SK-N-SH (cell line): ENCODE measurements around the gene ASPN. TPM values are rescaled to one million over a fixed set of nuclear protein-coding genes. Genes with fewer than 3 reads are reported as not detected.

Experiments used
- CTCF ChIA-PET: fragments of 300-600, 350-600 bp; formaldehyde crosslinking; extraction: SDS; loops from one replicate; lab custom pipeline; 2021; lab: Yijun Ruan, JAX
- POLR2A ChIA-PET: fragments of 350-600 bp; sonication (Branson Sonifier 250); formaldehyde crosslinking; extraction: SDS; loops from one replicate; lab custom pipeline; 2020; ENCODE audit warnings: antibody characterized with exemption, inconsistent platforms; lab: Yijun Ruan, JAX
- DNase-seq: peaks from one replicate; pipeline ENCODE4 v3.0.0; 2012
- H2AFZ ChIP-seq: fragments of 200-600 bp; sonication (generic); 2 replicates; pipeline ENCODE4 v1.8.1; 2016; ENCODE audit warnings: antibody characterized with exemption, mild to moderate bottlenecking, low read depth
- H3F3A ChIP-seq: fragments of 200-600 bp; sonication (generic); replicated peaks from 2 replicates; pipeline ENCODE3; 2016; ENCODE audit warnings: antibody characterized with exemption, mild to moderate bottlenecking; ENCODE audit not compliant: insufficient read depth
- H3K27ac ChIP-seq, 2 experiments: fragments of 200-500 bp in 1 of 2; fragments of 200-600 bp in 1 of 2; sonication (Bioruptor generic) in 1 of 2; sonication (generic), shearing (Covaris generic) in 1 of 2; 2 replicates each; pipeline versions ENCODE4 v1.5.1 to v1.6.1; 2014 to 2016; ENCODE audit warnings: low read depth in 2 of 2, inconsistent platforms in 1 of 2, low read length in 1 of 2, mild to moderate bottlenecking in 1 of 2, mixed read lengths in 1 of 2
- H3K27me3 ChIP-seq: fragments of 200-600 bp; sonication (generic), shearing (Covaris generic); 2 replicates; pipeline ENCODE4 v1.6.1; 2016; ENCODE audit warnings: mixed run types; ENCODE audit not compliant: insufficient read depth
- H3K36me3 ChIP-seq, 2 experiments: fragments of 200-500 bp in 1 of 2; fragments of 200-600 bp in 1 of 2; sonication (Bioruptor generic) in 1 of 2; sonication (generic) in 1 of 2; replicated peaks in 1 of 2; 2 replicates each; pipeline versions ENCODE3 to v1.5.1; 2014 to 2016; ENCODE audit warnings: low read length in 1 of 2, mild to moderate bottlenecking in 1 of 2; ENCODE audit not compliant: insufficient read depth in 2 of 2, control insufficient read depth in 1 of 2
- H3K4me1 ChIP-seq, 2 experiments: fragments of 200-500 bp in 1 of 2; fragments of 200-600 bp in 1 of 2; sonication (Bioruptor generic) in 1 of 2; sonication (generic), shearing (Covaris generic) in 1 of 2; 2 replicates each; pipeline versions ENCODE4 v1.5.1 to v1.6.1; 2014 to 2016; ENCODE audit warnings: low read depth in 1 of 2, low read length in 1 of 2, mixed run types in 1 of 2; ENCODE audit not compliant: insufficient read depth in 2 of 2, control insufficient read depth in 1 of 2
- H3K4me2 ChIP-seq: fragments of 200-600 bp; sonication (generic), shearing (Covaris generic); 2 replicates; pipeline ENCODE4 v1.6.1; 2017; ENCODE audit warnings: mixed run types
- H3K4me3 ChIP-seq, 2 experiments: fragments of 200-500 bp in 1 of 2; fragments of 200-600 bp in 1 of 2; sonication (Bioruptor generic) in 1 of 2; sonication (generic), shearing (Covaris generic) in 1 of 2; 2 replicates each; pipeline versions ENCODE4 v1.5.1 to v1.8.1; 2014 to 2016; ENCODE audit warnings: low read depth in 2 of 2, inconsistent platforms in 1 of 2, low read length in 1 of 2, mild to moderate bottlenecking in 1 of 2, mixed read lengths in 1 of 2, moderate library complexity in 1 of 2
- H3K79me2 ChIP-seq: fragments of 200-600 bp; sonication (generic); 2 replicates; pipeline ENCODE4 v1.8.1; 2017; ENCODE audit warnings: mild to moderate bottlenecking; ENCODE audit not compliant: insufficient read depth
- H3K9ac ChIP-seq: fragments of 200-600 bp; sonication (generic); 2 replicates; pipeline ENCODE4 v1.6.1; 2017; ENCODE audit warnings: mixed run types
- H3K9me2 ChIP-seq: fragments of 200-600 bp; sonication (generic); 2 replicates; pipeline ENCODE4 v1.6.1; 2017; ENCODE audit warnings: mixed run types
- H3K9me3 ChIP-seq: fragments of 200-600 bp; sonication (generic); 2 replicates; pipeline ENCODE4 v1.6.1; 2017; ENCODE audit warnings: mixed run types, mild to moderate bottlenecking, moderate library complexity
- H4K20me1 ChIP-seq: fragments of 200-600 bp; sonication (generic); 2 replicates; pipeline ENCODE4 v1.6.1; 2017; ENCODE audit warnings: mild to moderate bottlenecking, mixed run types; ENCODE audit not compliant: insufficient read depth
- CHD2 ChIP-seq: fragments of 150-350 bp; IDR thresholded peaks from 2 replicates; pipeline ENCODE4 v1.6.1; 2018; ENCODE audit warnings: low read length; ENCODE audit not compliant: partially characterized antibody
- FOSL2 ChIP-seq: IDR thresholded peaks from 2 replicates; pipeline ENCODE4 v1.4.0; 2012; ENCODE audit warnings: low read depth, mild to moderate bottlenecking, moderate library complexity, borderline replicate concordance
- GATA2 ChIP-seq: sonication (generic); formaldehyde crosslinking; IDR thresholded peaks from 2 replicates; pipeline ENCODE4 v1.5.0; 2020; ENCODE audit warnings: mild to moderate bottlenecking, missing genetic modification reagents
- JUND ChIP-seq: IDR thresholded peaks from 2 replicates; pipeline ENCODE4 v1.4.0; 2012
- RAD21 ChIP-seq: IDR thresholded peaks from 2 replicates; pipeline ENCODE4 v1.6.1; 2012; ENCODE audit warnings: mild to moderate bottlenecking, low read length
- RCOR1 ChIP-seq: fragments of 150-350 bp; IDR thresholded peaks from 2 replicates; pipeline ENCODE4 v1.6.1; 2017; ENCODE audit warnings: antibody characterized with exemption, low read length
- RXRA ChIP-seq: IDR thresholded peaks from 2 replicates; pipeline ENCODE4 v1.4.0; 2012; ENCODE audit warnings: low read depth, mild to moderate bottlenecking, borderline replicate concordance
- SIN3A ChIP-seq: IDR thresholded peaks from 2 replicates; pipeline ENCODE4 v1.6.1; 2012; ENCODE audit warnings: low read depth, mild to moderate bottlenecking, low read length, moderate library complexity, borderline replicate concordance
- WGBS: methylation state at CpG from one replicate; pipeline ENCODE4 v1.1.6; 2017; ENCODE audit warnings: low lambda C conversion rate; 5-methylcytosine and 5-hydroxymethylcytosine counted together
- polyA plus RNA-seq, 3 experiments: library from polyadenylated mRNA; depleted of rRNA; stranded (reverse); fragments of >200 nt; gene quantifications; 2 replicates each; pipeline ENCODE4 v1.2.3, GENCODE V29; 2012
- TF ChIP-seq, protein P1 (sequence below): IDR thresholded peaks from 2 replicates; pipeline ENCODE4 v1.6.1; 2012; ENCODE audit warnings: mild to moderate bottlenecking, low read depth, low read length, moderate library complexity
- TF ChIP-seq, protein P2 (sequence below): IDR thresholded peaks from 2 replicates; pipeline ENCODE4 v1.4.0; 2012; ENCODE audit warnings: low read depth, borderline replicate concordance
- TF ChIP-seq, protein P3 (sequence below): IDR thresholded peaks from 2 replicates; pipeline ENCODE4; 2012

Gene ASPN
- polyA plus RNA-seq, 1 of the 3 experiments (the other 2 are of a cell fraction): 0.76 TPM

DNA sequence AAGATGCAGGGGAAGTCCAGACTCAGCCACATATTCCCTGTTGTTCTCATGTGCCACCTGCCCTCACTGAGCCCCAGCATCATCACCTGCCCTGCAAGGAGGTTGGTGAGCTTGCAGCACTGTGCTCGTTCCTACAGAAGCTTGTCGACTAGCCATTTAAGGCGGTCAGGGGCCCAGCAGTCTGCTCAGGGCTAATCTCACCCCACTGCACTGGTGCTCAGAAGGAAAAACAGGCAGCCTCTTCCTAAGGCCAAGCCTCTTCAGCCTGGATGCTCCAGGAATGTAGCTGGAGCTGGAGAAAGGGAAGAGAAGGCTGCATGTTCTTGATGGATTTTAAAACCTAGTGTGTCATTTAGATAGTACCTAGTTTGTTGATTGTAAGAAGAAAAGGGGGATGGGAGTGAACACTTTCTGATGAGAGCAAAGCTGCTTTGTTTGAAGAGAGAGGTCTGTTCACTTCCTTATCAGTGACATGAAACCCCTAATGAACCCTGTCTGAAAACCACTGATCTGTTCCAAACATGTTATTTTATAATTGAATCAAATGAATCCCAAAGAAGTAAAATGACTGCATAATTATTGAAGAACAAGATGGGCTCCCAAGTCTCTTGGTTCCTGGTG, 10.6 kb upstream of the ASPN start (continued):
- no peak for TF ChIP-seq RXRA
- TF ChIP-seq SIN3A: no peak
- TF ChIP-seq, all 33 proteins: peak for 2

DNA sequence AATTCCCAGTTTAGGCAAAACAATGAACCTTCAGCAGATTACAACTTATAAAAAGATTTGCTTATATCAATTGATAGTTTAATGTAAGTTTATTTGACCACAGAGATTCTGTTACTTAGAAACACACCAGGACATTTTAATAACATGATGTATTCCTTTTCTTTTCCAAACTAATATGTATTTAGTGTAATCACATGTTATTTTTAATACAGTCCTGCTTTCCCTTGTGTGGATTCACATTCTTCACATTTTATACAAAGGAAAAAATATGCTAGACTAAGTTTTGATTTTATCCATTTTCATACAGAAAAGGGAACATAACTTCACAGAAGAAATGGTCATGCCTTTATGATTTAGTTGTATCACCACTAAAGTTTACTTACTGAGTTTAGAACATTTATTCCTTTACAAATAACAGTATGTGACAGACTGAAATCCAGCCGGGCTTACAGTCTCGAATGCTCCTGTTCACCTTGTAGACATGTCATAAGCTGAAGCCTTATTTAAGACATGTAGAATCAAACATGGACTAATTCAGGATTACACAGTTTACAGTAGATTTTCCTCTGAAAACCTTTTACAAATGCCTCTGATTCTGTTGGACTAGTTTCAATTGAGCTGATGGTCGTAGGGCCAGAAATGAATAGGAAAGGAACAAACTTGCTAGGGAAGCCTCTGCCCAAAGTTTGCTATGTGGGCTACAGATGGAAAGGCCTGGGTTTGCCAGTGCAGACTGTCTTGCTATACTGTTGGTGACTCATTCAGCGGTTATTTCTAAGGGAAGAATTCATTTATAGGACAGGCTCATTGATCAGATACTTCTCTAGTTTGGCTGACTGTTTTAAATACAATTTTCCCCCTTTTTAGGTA, 6.6 kb upstream of the ASPN start:
- H3F3A ChIP-seq: no peaks in the 10 kb centered on the region
- H3K9ac ChIP-seq: no peak overlapping the region
- H3K9me3 ChIP-seq: no peaks in the 10 kb centered on the region
- DNase-seq: no peak
- H3K36me3 ChIP-seq: no peaks in the 10 kb centered on the region
- H3K4me1 ChIP-seq: peaks cover 4 to 26% of the 10 kb centered on the region in 2 experiments; a peak in 3 of 4 replicates
- ChIA-PET CTCF (interaction anchor here (1.3 kb wide), 1 partner anchor 13 kb away, joined by 3 read pairs; no protein-coding TSS in a partner anchor), POLR2A (no interaction called here)
- 72% methylated on average over 4 of the region's 4 CpGs for WGBS
- no peak overlapping the region for H3K4me3 ChIP-seq
- H2AFZ ChIP-seq: peak overlapping the region; percentile 21
- peak overlapping the region; percentile 12; the same call in 1 of the 2 replicates for H3K4me2 ChIP-seq
- H3K9me2 ChIP-seq: no peaks in the 10 kb centered on the region
- H3K27ac ChIP-seq: peak overlapping the region; percentile 39 to 66; a peak in 3 of 4 replicates
- H3K27me3 ChIP-seq: no peaks in the 10 kb centered on the region
- TF ChIP-seq, protein P1, sequence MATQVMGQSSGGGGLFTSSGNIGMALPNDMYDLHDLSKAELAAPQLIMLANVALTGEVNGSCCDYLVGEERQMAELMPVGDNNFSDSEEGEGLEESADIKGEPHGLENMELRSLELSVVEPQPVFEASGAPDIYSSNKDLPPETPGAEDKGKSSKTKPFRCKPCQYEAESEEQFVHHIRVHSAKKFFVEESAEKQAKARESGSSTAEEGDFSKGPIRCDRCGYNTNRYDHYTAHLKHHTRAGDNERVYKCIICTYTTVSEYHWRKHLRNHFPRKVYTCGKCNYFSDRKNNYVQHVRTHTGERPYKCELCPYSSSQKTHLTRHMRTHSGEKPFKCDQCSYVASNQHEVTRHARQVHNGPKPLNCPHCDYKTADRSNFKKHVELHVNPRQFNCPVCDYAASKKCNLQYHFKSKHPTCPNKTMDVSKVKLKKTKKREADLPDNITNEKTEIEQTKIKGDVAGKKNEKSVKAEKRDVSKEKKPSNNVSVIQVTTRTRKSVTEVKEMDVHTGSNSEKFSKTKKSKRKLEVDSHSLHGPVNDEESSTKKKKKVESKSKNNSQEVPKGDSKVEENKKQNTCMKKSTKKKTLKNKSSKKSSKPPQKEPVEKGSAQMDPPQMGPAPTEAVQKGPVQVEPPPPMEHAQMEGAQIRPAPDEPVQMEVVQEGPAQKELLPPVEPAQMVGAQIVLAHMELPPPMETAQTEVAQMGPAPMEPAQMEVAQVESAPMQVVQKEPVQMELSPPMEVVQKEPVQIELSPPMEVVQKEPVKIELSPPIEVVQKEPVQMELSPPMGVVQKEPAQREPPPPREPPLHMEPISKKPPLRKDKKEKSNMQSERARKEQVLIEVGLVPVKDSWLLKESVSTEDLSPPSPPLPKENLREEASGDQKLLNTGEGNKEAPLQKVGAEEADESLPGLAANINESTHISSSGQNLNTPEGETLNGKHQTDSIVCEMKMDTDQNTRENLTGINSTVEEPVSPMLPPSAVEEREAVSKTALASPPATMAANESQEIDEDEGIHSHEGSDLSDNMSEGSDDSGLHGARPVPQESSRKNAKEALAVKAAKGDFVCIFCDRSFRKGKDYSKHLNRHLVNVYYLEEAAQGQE: no peak
- TF ChIP-seq, protein P2, sequence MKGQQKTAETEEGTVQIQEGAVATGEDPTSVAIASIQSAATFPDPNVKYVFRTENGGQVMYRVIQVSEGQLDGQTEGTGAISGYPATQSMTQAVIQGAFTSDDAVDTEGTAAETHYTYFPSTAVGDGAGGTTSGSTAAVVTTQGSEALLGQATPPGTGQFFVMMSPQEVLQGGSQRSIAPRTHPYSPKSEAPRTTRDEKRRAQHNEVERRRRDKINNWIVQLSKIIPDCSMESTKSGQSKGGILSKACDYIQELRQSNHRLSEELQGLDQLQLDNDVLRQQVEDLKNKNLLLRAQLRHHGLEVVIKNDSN: no peak
- TF ChIP-seq RAD21 (no peak), FOSL2 (peak; percentile 69), RCOR1 (no peak), GATA2 (no peak), JUND (peak; percentile 50; the same call in 1 of the 2 replicates), CHD2 (no peak)
- TF ChIP-seq, protein P3, sequence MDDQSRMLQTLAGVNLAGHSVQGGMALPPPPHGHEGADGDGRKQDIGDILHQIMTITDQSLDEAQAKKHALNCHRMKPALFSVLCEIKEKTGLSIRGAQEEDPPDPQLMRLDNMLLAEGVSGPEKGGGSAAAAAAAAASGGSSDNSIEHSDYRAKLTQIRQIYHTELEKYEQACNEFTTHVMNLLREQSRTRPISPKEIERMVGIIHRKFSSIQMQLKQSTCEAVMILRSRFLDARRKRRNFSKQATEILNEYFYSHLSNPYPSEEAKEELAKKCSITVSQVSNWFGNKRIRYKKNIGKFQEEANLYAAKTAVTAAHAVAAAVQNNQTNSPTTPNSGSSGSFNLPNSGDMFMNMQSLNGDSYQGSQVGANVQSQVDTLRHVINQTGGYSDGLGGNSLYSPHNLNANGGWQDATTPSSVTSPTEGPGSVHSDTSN: no peak
- H3K79me2 ChIP-seq: no peaks in the 10 kb centered on the region
- H4K20me1 ChIP-seq: no peaks in the 10 kb centered on the region
